Glomerular visceral epithelial cell (primary cell): ENCODE measurements around the gene APBB1IP.
A peak's percentile ranks its signal among the peaks of the same experiment; 100 is the strongest.
"Not testable (repeated sequence)": the region's sequence is repeated elsewhere in the genome, so short reads cannot be mapped to it uniquely, and the experiment has no call there.

Experiments
- DNase-seq: peaks from one replicate; pipeline ENCODE4 v3.0.0-alpha.2; 2016; ENCODE audit errors: extremely low spot score

The APBB1IP gene

DNA sequence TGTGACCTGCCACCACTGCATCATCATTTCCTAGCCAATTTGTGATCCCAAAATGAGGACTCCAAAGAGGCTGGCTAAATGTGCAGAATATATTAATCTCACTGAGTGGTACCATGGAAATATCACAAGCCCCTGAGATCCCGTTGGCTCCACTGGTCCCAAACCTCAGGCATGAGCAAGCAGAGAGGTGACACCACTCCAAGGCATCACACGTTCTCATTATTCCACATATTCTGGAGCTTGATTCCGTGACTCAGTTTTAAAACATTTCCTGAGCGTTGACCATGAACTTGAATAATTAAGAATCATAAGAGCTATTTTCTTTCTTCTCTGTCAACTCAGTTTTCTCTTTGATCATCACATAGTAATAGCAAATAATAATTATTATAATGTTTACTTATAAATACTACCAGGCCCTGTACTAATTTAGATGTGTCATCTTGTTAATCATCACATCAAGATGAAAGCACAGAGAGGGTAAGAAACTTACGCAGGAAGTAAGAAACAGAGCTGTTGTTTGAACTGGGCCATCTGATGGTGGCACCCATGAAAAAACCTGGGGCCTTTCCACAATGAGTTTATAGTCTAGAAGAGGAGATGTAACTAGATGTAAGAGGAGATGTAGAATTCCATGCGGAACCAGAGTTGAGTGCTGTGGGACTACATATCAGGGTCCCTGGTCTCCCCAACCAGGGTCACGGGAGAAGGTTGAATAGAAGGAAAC is 3.5 kb downstream of the APBB1IP start:
- DNase-seq = peak; percentile 64

DNA sequence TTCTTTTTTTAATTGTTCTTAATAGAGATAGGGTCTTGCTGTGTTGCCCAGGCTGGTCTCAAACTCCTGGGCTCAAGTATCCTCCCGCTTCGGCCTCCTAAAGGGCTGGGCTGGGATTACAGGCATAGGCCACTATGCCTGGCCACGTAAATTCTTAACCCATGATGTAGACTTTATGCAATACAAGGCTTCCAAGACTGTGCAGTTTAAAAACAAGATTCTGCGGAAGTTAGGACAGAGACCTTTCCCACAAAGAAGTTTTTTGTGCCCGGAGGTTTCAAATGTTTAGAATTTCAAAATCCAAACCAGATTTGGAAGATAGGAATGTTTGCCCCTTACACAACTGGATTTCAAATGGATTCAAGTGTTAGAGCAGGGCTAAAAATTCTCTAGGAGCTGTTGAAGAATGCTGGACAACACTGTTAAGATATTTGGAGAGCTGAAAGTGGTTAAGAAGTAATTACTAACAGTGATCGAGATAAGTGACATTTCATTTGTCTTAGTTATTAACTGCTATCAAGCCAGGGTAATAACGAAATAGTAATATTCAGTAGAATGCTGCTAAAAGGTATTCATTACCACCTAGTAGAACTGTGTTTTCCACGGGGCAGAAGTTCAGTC is 7.4 kb downstream of the APBB1IP start:
- no peak for DNase-seq

DNA sequence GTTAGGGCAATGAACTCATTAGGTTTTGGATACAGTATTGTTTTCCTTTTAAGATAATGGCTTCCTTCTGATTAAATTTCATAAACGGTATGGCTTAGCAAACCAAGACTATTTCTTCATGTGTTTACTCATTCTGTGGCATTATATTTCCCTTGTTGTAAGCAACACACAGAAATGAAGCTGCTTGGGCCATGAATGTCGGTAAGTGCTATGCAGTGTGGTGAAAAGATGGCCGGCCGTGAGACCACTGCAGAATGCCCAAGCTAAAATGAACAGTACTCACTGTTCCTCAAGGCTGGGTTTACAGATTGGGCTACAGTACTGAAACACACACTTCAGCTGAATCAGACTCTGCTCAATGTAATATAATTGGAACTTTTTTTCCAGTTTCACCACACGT is 8.1 kb downstream of the APBB1IP start:
- no peak for DNase-seq

DNA sequence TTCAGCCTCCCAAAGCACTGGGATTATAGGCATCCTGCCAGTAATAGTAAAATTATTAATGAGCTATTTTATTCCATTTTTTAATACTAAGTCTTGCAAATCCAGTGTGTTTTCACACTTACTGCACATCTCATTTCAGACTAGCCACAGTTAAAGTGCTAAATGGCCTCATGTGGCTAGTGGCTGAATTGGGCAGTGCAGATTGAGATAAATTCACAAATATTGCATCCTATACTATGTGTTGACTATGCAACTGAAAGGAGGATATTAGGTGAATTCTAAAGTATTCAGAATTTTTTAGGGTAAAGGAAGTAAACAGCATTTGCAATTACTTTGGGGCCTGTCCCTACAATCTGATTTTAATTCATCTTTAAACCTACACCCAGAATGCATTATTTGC is 10.2 kb downstream of the APBB1IP start:
- no peak for DNase-seq

DNA sequence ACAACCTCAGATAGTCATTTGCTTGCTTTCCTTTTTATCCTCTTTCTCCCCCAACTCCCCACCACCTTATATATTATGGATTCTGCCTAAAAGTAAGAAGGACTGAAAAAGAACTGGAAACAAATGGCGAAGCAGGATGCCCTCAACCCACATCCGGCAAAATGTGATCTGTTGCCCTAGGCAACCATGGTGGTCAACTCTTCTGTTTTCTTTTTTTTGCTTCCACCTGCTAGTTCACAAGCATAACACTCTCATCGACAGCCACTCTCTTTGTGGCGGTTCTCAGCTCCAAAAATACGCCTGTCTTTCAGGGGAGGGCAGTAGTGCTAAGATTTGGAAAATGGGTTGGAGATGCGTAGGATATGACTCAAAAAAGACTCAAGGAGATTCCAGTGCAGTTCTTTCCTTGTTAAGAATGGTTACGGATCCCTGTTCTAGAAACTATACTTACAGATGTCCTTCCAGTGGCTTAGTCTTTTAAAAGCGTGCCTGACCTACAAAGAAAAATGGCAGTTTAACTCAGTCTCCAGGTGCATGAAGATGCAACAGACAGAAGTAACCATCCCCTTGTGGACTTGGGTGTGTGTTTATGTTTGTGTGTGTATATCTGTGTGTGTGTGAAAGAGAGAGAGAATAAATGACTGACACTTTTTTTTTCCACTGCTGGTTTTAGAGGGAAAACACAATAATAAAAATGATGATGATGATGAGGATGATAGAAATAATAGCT is 10.7 kb downstream of the APBB1IP start:
- no peak for DNase-seq

DNA sequence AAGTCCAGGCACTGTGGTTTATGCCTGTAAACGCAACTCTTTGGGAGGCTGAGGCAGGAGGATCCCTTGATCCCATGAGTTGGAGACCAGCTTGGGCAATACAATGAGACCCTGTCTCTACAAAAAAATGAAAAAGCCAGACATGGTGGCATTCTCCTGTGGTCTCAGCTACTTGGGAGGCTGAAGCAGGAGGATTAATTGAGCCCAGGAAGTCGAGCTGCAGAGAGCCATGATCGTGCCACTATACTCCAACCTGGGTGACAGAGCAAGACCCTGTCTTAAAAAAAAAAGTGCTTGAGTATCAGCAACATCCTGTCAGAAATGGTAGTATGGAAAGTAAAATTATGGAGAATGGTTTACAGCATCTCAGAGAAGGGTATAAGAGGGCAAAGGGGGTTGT is 11.6 kb downstream of the APBB1IP start:
- DNase-seq = no peak

DNA sequence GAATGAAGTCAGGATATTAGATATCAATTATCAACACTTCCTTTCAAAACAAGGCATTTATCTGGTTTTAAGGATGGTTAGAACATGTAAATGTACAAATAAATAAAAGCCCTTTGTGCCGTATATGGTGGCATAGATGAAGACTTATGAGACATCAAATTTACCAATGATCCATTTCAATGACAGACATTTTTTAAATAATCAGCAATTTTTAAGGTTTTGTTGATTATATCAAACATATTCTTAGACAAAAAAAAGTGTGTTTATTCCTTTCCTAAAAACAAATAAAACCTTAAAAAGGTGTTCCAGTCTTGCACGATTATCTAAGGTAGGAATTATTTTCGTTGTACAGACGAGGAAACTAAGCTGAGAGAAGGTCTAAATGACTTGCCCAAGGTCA is 13.8 kb downstream of the APBB1IP start:
- no peak for DNase-seq

DNA sequence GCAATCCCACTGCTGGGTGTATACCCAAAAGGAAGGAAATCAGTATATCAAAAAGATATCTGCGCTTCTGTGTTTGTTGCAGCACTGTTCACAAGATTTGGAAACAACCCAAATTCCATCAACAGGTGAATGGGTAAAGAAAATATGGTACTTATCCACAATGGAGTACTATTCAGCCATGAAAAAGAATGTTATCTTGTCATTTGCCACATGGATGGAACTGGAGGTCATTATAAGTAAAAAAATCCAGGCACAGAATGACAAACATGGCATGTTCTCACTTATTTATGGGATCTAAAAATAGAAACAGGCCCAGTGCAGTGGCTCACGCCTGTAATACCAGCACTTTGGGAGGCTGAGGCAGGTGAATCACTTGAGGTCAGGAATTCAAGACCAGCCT is 15.7 kb downstream of the APBB1IP start:
- DNase-seq = no peak

DNA sequence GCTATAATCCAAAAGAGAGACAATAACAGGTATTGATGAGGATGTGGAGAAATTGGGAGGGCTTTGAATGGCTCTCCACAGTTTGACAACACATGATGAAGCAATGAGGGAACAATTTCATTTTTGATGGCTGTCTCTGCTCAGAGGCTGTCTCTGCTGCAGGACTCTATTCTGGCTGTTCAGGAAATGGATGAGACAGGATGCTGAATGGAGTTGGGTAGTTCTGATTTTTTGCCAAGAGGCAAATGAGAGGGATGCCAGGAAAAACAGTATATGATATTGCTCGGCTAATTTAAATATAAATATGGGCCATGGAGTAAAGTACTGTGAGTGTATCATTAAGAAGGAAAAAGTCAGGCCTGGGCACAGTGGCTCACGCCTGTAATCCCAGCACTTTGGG is 16.8 kb downstream of the APBB1IP start:
- no peak for DNase-seq

DNA sequence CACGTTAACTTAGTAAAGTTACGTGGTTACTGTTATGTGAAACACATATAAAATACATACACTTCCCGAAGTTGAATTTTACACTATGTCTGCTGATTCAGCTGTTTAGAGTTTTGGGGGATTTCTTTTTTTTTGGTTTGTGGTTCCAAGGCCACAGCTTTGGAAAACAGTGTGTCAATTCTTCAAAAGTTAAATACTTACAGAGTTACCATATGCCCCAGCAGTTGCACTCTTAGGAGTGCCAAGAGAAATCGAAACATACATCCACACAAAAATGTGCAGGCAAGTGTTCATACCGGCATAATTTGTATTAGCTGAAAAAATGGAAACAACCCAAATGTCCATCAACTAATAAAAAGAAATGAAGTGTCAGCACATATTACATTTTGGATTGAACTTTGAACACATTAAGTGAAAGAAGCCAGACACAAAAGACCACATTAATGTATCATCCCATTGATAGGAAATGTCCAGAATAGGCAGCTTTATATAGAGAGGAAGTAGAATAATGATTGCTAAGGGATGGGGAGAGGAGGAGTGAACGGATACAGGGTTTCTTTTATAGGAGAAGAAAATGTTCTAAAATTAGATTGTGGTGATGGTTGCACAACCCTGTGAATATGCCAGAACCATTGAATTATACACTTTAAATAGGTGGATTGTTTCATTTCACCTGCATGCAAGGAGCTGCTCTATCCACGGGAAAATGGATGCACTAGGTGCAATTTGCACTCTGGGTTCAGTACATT is 17.6 kb downstream of the APBB1IP start:
- no peak for DNase-seq

DNA sequence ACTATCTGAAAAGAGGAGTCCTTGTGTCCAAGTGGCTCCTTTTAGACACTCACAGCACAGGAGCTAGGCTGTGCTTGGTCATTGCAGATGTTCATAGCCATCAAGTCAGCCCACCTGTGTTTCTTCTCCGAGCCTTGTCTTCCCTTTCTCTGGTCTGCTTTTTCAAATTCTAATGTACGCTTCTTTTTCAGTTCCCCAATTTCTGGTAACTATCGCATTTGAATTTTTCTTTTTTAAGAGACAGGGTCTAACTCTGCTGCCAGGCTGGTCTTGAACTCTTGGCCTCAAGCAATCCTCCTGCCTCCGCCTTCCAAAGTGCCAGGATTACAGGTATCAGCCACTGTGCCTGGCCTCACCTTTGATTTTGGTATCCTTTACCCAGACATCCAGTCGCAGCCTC is 18.9 kb downstream of the APBB1IP start:
- no peak for DNase-seq

DNA sequence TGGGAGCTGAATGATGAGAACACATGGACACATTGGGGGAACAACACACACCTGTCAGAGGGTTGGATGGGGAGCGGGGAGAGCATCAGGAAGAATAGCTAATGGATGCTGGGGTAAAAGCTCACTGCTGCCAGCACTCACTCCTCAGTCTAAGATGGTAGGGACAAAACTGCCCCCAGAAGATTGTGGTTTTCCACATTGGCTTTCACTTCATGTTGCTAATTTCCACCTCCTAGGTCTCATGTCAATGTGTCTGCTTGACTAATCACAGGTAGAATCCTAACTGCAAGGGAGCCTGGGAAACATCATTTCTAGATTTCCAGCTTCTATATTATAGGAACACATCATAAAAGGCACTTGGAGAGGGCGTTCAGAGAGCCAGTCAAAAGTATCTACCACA is 22.6 kb downstream of the APBB1IP start:
- no peak for DNase-seq

DNA sequence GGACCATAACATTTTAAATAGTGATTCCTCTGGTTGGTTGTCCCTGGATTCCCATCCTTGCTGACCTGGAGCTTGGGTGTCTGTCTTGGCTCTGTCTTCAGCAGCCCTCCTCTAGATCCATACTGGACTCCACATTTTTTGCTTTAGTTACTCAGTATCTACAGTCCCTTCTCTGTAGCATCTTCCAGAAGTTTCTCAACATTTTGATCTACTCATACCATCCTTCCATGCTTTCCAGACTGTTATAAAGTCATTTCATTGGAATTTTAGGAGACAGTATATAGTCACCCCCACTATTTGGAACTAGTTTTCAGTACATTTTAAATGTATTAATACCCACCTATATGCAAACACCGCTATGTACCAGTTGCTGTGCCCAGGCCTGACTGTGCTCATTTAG is 25.8 kb downstream of the APBB1IP start:
- DNase-seq = no peak

DNA sequence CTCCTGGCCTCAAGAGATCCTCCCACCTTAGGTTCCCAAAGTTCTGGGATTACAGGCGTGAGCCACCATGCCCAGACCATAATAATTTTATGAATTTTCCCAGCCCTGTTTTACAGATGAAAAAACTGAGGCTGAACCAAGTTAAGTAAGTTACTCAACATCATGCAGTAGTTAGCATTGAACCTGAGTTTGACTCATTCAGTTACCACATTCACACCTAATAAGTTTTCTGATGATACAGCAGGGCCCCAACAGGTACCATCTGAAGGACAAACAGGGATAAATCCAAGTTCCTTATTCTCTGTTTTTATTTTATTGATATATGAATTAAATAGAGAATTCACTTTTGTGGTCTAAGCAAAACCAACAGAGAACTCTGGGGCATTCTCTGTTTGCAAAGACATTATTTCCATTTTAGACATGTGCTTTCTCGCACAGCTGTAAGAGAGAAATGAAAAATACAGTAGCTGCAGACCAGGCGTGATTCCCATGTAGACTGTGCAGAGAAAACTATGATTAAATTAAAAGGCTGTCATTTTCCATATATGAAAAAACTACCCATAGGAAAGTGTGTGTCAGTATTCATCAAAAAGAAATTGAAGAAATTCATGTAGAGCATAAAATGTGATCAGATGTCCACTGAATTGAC is 26.6 kb downstream of the APBB1IP start:
- no peak for DNase-seq

DNA sequence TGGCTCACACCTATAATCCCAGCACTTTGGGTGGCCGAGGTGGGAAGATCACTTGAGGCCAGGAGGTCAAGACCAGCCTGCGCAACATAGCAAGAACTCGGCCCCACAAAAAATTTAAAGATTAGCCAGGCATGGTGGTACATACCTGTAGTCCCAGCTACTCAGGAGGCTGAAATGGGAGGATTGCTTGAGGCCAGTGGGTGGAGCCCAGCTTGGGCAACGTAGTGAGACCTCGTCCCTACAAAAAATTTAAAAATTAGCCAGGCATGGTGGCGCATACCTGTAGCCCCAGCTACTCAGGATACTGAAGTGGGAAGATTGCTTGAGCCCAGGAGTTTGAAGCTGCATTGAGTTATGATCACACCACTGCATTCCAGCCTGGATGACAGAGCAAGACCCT is 28.4 kb downstream of the APBB1IP start:
- DNase-seq = not testable (repeated sequence)

DNA sequence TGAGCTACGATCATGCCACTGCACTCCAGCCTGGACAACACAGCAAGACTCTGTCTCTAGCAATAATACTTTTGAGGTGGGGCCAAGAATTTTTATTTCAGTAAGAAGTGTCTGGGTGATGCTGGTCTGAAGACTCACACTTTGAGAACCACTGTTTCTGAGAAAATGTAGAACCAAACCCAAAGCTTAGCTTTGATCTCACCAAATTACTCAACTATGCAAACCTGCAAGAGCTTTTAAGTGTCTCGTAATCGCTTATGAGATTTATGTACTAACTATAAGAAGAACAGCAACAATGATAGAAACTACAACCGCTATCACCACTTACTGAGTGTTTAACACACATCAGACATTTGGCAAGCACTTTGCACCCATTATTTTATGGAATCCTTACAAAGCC is 29.5 kb downstream of the APBB1IP start:
- no peak for DNase-seq

DNA sequence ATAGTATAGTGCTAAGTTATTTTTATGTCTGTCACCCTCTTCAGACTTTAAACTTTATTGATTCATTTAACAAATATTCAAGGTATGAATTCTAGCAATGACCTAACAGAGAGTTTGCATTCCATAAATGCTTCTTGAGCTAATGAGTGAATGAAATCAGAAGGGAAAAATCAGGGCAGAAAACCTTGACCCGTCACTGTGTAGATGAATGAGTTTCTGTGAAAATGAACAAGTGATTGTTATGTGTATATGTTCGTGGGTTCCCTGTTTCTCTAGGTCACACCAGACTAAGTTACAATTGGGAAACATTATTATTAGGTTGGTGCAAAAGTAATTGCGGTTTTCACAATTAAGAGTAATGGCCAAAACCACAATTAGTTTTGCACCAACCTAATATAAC is 30.1 kb downstream of the APBB1IP start:
- DNase-seq = peak; percentile 71

DNA sequence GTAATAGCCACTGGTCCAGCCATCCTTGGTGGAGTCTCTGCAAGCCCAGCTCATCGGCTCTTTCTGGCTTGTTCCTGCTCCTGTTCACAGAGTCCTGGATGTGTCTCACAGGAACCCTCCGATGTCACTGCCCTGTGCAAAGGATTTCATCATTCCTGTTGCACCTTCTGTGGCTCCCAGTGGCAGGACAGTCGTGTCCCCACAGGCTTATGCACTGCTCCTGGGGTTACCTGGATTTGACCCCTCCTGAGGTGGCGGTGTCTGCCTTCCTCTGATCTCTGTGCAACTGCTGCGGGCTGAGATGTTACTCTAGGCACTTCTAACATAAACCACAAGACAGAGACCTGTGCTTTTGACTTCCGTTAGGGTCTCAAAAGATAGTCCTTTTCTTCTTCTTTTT is 30.6 kb downstream of the APBB1IP start:
- DNase-seq = peak; percentile 37

DNA sequence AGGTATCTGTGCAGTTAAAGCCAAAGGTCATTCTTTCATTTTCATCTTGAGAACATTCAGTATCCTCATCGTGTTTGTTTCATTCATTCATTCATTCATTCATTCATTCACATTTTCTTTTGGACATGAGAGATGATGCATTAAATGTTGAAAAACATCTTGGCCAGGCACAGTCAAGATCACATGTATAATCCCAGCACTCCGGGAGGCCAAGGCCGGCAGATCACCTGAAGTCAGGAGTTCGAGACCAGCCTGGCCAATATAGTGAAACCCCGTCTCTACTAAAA is 34.3 kb downstream of the APBB1IP start:
- no peak for DNase-seq

DNA sequence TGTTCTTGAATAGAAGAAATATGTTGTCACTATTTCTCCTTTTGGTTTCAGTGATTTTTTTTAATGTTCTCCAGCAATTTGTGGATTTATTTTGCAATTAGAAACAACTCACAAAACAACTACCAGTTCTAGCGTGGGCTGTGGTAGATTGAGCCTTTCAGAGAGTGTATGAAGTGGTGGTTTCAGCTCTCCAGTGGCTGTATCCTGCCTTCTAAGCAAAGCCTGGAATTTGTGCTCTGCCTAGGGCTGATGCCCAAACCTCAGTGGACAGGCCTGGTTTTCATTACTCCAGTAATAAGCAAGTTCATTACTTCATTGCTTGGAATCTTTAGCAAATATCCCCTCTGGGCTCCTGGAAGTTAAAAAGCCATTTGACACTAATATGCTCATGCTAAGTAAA is 35.9 kb downstream of the APBB1IP start:
- no peak for DNase-seq

DNA sequence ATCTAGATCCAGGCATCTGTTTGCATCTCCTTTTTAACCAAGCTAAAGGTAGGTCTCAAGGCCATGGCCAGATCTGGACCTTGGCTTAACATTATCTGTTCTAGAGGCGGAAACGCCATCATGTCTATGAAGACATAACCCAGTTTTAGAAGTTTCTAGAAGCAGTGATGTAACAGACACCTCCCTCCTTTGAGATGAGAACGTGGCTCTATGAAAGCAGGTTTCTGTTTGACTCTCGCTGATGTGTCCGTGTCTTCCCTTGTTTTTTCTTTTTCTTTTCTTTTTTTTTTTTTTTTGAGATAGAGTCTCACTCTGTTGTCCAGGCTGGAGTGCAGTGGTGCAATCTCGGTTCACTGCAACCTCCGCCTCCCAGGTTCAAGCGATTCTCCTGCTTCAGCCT is 36.7 kb downstream of the APBB1IP start:
- DNase-seq = not testable (repeated sequence)

DNA sequence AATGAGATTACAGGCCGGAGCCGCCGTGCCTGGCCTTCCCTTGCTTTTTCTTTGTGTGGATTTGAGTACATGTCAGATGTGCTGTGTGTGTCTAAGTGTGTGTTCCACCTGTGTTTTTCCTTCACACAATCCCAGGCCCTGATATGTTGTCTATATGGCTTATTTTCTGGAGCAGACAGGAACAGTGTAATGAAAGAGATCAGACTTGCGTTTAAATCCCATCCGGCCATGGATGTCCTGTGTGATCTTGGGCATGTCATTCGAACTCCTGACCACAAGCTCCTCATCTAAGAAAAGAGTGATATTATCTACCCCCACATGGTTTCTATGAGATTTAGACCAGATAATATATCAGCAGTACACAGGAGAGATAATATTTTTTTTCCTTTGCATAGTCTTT is 37.2 kb downstream of the APBB1IP start:
- DNase-seq = no peak
